ENCODE data around the gene MPHOSPH9. TPM values are rescaled to one million over a fixed set of nuclear protein-coding genes. Genes with fewer than 3 reads are reported as not detected.

The MPHOSPH9 gene
- total RNA-seq, 4 donors from 2014 or later, result 21.6 to 53.6 (median 39.1) TPM

DNA sequence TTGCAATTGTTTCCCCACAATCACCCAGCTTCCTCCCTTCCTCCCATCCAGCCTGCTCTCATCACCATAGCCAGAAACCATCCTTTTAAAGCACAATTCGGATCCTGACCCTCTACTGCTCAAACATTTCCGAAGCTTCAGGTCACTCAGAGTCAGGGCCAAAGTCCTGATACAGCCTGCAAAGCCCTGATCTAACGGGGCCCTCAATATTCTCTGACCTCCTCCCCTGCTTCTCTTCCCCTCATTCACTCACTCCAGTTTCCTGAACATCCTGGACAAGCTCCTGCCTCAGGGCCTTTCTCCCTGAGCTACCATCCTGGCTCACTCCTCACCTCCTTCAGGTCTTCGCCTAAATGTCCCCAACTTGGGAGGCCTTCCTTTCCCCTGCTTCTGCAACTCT is 128.1 kb downstream of the MPHOSPH9 start:
- no peak for DNase-seq
- WGBS, 2 donors, result 95% methylated on average over 4 of the region's 4 CpGs
- no peak for TF ChIP-seq POLR2A (IDR thresholded peaks at IDR 0.05)
- TF ChIP-seq, protein P1, sequence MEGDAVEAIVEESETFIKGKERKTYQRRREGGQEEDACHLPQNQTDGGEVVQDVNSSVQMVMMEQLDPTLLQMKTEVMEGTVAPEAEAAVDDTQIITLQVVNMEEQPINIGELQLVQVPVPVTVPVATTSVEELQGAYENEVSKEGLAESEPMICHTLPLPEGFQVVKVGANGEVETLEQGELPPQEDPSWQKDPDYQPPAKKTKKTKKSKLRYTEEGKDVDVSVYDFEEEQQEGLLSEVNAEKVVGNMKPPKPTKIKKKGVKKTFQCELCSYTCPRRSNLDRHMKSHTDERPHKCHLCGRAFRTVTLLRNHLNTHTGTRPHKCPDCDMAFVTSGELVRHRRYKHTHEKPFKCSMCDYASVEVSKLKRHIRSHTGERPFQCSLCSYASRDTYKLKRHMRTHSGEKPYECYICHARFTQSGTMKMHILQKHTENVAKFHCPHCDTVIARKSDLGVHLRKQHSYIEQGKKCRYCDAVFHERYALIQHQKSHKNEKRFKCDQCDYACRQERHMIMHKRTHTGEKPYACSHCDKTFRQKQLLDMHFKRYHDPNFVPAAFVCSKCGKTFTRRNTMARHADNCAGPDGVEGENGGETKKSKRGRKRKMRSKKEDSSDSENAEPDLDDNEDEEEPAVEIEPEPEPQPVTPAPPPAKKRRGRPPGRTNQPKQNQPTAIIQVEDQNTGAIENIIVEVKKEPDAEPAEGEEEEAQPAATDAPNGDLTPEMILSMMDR (IDR thresholded peaks at IDR 0.05), result no peak
- no peaks in the 10 kb centered on the region for H3K36me3 ChIP-seq
- H3K4me1 ChIP-seq, result peaks cover 30 to 43% of the 10 kb centered on the region in 2 donors
- intact Hi-C loops (cut with DNase I), result loop anchor here (10.0 kb wide), 1 partner anchor 60 kb away; no protein-coding TSS in a partner anchor
- H3K4me3 ChIP-seq (replicated peaks in 1 of 3), result no peak overlapping the region
- H3K27ac ChIP-seq, result peak overlapping the region in 1 of 3 donors; percentile 68
- no peaks in the 10 kb centered on the region for H3K9me3 ChIP-seq
- H3K27me3 ChIP-seq, result no peaks in the 10 kb centered on the region

Small RNA genes within 50 kb of the gene (small RNA-seq; reads per million reads assigned to genes)
- gene RNA5SP375, result 1.4 reads per million, percentile 37 among the genes with 10 or more reads in this experiment

Other genes with a start within 250 kb of the MPHOSPH9 start
- gene PITPNM2, start 82.1 kb downstream of the MPHOSPH9 start, total RNA-seq, result 10 to 100 TPM in 2 of 4 donors, 1 to 10 TPM in 2; 4.1 to 22.4 (median 9.3) TPM
- gene MTRFR, start 295 bp upstream of the MPHOSPH9 start, total RNA-seq, result 10 to 100 TPM; 14.4 to 17.9 (median 16.2) TPM
- 10 to 100 TPM; 53.0 to 94.5 (median 68.5) TPM for gene CDK2AP1, start 38.7 kb upstream of the MPHOSPH9 start, total RNA-seq
- gene SBNO1, start 131.7 kb upstream of the MPHOSPH9 start, total RNA-seq, result 10 to 100 TPM; 32.4 to 50.3 (median 42.9) TPM
- 10 to 100 TPM; 51.3 to 83.0 (median 67.2) TPM for gene KMT5A, start 151.0 kb upstream of the MPHOSPH9 start, total RNA-seq
- gene RILPL2, start 203.5 kb upstream of the MPHOSPH9 start, total RNA-seq, result 10 to 100 TPM; 10.7 to 15.2 (median 12.7) TPM
- 10 to 100 TPM; 19.1 to 36.3 (median 21.4) TPM for gene SNRNP35, start 225.0 kb upstream of the MPHOSPH9 start, total RNA-seq

All from thyroid gland (tissue), 4 donors.